RWPE2 (cell line): ENCODE measurements around the gene ZBTB2.
"Not testable (repeated sequence)": the region's sequence is repeated elsewhere in the genome, so short reads cannot be mapped to it uniquely, and the experiment has no call there.

Experiments
- ATAC-seq: fragments of 200-7000 bp; cut with Tn5 transposase; 3 replicates; pipeline ENCODE4 v1.9.1; 2021; ENCODE audit warnings: low read depth
- DNase-seq: peaks from one replicate; pipeline ENCODE4 v3.0.0-alpha.2; 2020; ENCODE audit warnings: low spot score
- H3K27ac ChIP-seq: fragments of 450-650 bp; 2 replicates; pipeline ENCODE4 v1.5.1; 2017; ENCODE audit warnings: mild to moderate bottlenecking; ENCODE audit not compliant: poor library complexity, severe bottlenecking
- H3K27me3 ChIP-seq: fragments of 250-450 bp; sonication (Bioruptor Pico); 2 replicates; pipeline ENCODE4 v1.5.1; 2021; ENCODE audit warnings: mild to moderate bottlenecking, moderate library complexity; ENCODE audit not compliant: insufficient read depth, poor library complexity, severe bottlenecking
- H3K36me3 ChIP-seq: fragments of 250-450 bp; sonication (Bioruptor Pico); 2 replicates; pipeline ENCODE4 v1.5.1; 2020; ENCODE audit warnings: low read depth, mild to moderate bottlenecking, moderate library complexity
- H3K4me1 ChIP-seq: fragments of 250-450 bp; sonication (Bioruptor Pico); 2 replicates; pipeline ENCODE4 v1.5.1; 2021; ENCODE audit warnings: mild to moderate bottlenecking, moderate library complexity; ENCODE audit not compliant: insufficient read depth, poor library complexity, severe bottlenecking
- H3K4me3 ChIP-seq: fragments of 250-450 bp; sonication (Bioruptor Pico); 2 replicates; pipeline ENCODE4 v1.5.1; 2021; ENCODE audit warnings: mild to moderate bottlenecking, moderate library complexity; ENCODE audit not compliant: severe bottlenecking
- H3K9me3 ChIP-seq: fragments of 250-450 bp; sonication (Bioruptor Pico); 2 replicates; pipeline ENCODE4 v1.5.1; 2021; ENCODE audit warnings: mild to moderate bottlenecking, moderate library complexity; ENCODE audit not compliant: severe bottlenecking
- CTCF ChIP-seq: fragments of 450-650 bp; IDR thresholded peaks from one replicate; pipeline ENCODE4 v1.5.1; 2017; ENCODE audit warnings: mild to moderate bottlenecking, moderate library complexity; ENCODE audit not compliant: poor library complexity, severe bottlenecking

The ZBTB2 gene

GRCh38 chr6:151317995-151318365 is 73.4 kb downstream of the ZBTB2 start:
- H3K36me3 ChIP-seq = no peaks in the 10 kb centered on the region

GRCh38 chr6:151317103-151317994 is 74.0 kb downstream of the ZBTB2 start:
- no peaks in the 10 kb centered on the region for H3K36me3 ChIP-seq
- H3K27me3 ChIP-seq = no peaks in the 10 kb centered on the region
- DNase-seq = no peak
- no peaks in the 10 kb centered on the region for H3K9me3 ChIP-seq
- peaks cover 4% of the 10 kb centered on the region for H3K4me1 ChIP-seq
- no peak overlapping the region for H3K4me3 ChIP-seq
- peak overlapping the region; percentile 37 for H3K27ac ChIP-seq
- ATAC-seq = peak; percentile 92
- no peak for TF ChIP-seq CTCF

More at GRCh38 chr6:151317995-151318365, 73.4 kb downstream of the ZBTB2 start:
- DNase-seq (no peak), ATAC-seq (no peak)
- Histone ChIP-seq H3K4me3 (no peak overlapping the region), H3K27me3 (no peaks in the 10 kb centered on the region), H3K27ac (peak overlapping the region; percentile 37), H3K4me1 (peaks cover 4% of the 10 kb centered on the region), H3K9me3 (no peaks in the 10 kb centered on the region)
- TF ChIP-seq CTCF = no peak

- DNase-seq, H3K4me1 ChIP-seq, H3K27ac ChIP-seq, H3K4me3 ChIP-seq, H3K36me3 ChIP-seq, H3K27me3 ChIP-seq, ATAC-seq, H3K9me3 ChIP-seq: not testable (repeated sequence)
Measured at GRCh38 chr6:151315661-151316060, 75.7 kb downstream of the ZBTB2 start.
